Fibroblast of villous mesenchyme (primary cell): ENCODE results near the gene SKP1. TPM values are rescaled to one million over a fixed set of nuclear protein-coding genes. Genes with fewer than 3 reads are reported as not detected.

Experiments used
- DNase-seq: peaks from one replicate; pipeline ENCODE4 v3.0.0-alpha.2; 2010; ENCODE audit warnings: low read depth
- H3K4me3 ChIP-seq: 2 replicates; pipeline ENCODE4 v1.5.1; 2011; ENCODE audit warnings: low read depth, mild to moderate bottlenecking, low read length
- CTCF ChIP-seq: IDR thresholded peaks from 2 replicates; pipeline ENCODE4 v1.5.1; 2012; ENCODE audit warnings: low read depth, mild to moderate bottlenecking, low read length; ENCODE audit not compliant: insufficient read depth
- total RNA-seq: library from RNA; depleted of rRNA; stranded (reverse); fragments of >200 nt; gene quantifications from 2 replicates; pipeline ENCODE4 v1.2.3, GENCODE V29; 2012

Gene SKP1
- total RNA-seq, 1 donor = 166 TPM

DNA sequence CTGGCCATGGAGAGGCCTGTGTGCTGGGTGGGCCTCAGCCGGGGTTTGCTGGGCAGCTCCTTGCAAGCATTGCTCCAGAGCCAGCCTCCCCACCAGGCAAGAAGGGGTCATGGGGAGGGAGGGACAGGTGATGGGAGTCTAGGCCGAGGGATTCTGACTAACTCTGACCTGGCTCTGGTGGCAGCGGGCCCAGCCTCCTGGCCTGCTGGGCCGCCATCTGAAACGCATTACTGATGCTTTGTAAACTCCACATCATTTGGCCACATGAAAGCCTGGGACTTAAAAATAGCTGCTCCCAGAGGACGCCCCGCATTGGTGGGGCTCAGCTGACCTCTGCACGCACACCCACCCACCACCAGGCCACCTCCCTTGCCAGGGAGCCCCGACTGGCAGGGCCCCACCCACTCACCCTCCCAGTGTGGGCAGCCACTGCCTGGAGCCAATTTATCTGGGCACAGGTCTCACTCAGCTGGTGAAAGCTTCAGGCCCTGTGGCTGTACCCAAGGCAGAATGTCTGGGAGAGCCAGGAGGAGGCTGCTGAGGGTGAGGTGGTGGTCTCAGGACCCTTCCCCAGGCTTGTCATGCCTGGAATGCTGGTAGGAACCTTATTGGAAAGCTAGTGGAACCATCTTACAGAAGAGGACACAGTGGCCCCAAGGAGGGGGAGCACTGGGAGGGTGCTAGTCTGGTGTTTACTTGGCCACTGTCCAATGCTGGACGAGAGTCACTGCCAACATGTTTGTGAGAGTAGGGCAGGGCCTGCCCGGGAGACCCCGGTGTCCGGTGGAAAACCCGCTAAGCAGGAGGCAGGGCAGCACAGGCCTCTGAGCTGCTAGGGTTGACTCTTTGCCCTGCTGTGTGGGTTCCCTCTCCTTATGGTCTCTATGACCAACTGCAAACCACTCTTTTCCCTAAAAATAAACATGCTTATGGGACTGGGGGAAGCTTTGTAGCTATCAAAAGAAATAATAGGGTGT lies 51.4 kb downstream of the SKP1 start:
- H3K4me3 ChIP-seq = no peak overlapping the region
- TF ChIP-seq CTCF = no peak
- peak; percentile 75 for DNase-seq

GRCh38 chr5:134124289-134125038 lies 52.3 kb downstream of the SKP1 start:
- TF ChIP-seq CTCF = no peak
- H3K4me3 ChIP-seq = no peak overlapping the region
- DNase-seq = no peak

- DNase-seq = no peak
- TF ChIP-seq CTCF = no peak
- no peak overlapping the region for H3K4me3 ChIP-seq
These were observed 53.4 kb downstream of the SKP1 start for GRCh38 chr5:134123360-134123759.

- DNase-seq = no peak
- no peak for TF ChIP-seq CTCF
These were observed 54.2 kb downstream of the SKP1 start for GRCh38 chr5:134122530-134122929.

GRCh38 chr5:134120386-134121138 lies 56.2 kb downstream of the SKP1 start:
- H3K4me3 ChIP-seq = no peak overlapping the region
- TF ChIP-seq CTCF = no peak
- DNase-seq = no peak

More at GRCh38 chr5:134122530-134122929, 54.2 kb downstream of the SKP1 start:
- no peak overlapping the region for H3K4me3 ChIP-seq

GRCh38 chr5:134119720-134120119 lies 57.0 kb downstream of the SKP1 start:
- no peak overlapping the region for H3K4me3 ChIP-seq
- no peak for DNase-seq
- TF ChIP-seq CTCF = no peak
